ENCODE results near the gene VARS1.
A peak's percentile ranks its signal among the peaks of the same experiment; 100 is the strongest.
"Not testable (repeated sequence)": the region's sequence is repeated elsewhere in the genome, so short reads cannot be mapped to it uniquely, and the experiment has no call there.

Gene VARS1

DNA sequence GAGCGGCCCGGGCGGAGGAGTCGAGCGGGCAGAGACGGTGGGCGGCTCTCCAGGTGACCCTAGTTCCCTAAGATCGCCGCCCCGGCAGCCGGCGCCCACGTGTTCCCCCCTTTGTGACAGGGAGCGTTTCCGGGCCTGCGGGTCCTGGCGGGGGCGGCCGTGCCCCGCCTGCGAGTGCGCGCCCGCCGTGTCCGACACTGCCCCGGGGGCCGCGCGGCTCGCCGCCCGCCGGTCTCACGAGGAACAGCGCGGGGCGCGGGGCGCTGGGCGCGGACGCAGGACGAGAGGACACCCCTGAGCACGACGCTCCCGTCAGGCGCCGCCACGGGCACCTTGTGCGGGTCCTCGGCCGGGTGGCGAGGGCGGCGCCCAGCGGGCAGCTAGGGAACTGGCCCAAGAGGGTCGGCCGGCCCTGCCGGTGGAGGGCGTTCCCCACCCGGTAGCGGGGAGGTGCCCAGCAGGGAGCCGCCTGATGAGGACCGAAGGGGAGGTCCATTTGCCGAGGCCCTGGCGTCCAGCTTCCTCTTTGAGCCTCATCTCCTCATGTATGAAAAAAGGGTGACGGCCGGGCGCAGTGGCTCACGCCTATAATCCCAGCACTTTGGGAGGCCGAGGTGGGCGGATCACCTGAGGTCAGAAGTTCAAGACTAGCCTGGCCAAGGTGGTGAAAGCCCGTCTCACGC lies at the start of gene VARS1:
TSS of gene VARS1 (minus strand) at position 137 of the 683 bp plus-strand sequence. CDS start 535 bp downstream, outside the sequence.
- H3K36me3 ChIP-seq (ENCODE audit: control insufficient read depth, insufficient read depth, low read length) = peaks cover 20% of the 10 kb centered on the region
- H3K9me3 ChIP-seq (ENCODE audit: control insufficient read depth, insufficient read depth, low read length) = no peaks in the 10 kb centered on the region
- H3K4me1 ChIP-seq (ENCODE audit: control insufficient read depth, insufficient read depth, low read length) = peaks cover 6% of the 10 kb centered on the region
- no peaks in the 10 kb centered on the region for H3K27me3 ChIP-seq (ENCODE audit: control insufficient read depth, insufficient read depth, low read length)
- peak within 1 kb of the TSS; percentile 75 for H3K4me3 ChIP-seq (ENCODE audit: low read depth, low read length)
- peak within 1 kb of the TSS; percentile 82 for H3K9ac ChIP-seq (ENCODE audit: low read depth, low read length)

DNA sequence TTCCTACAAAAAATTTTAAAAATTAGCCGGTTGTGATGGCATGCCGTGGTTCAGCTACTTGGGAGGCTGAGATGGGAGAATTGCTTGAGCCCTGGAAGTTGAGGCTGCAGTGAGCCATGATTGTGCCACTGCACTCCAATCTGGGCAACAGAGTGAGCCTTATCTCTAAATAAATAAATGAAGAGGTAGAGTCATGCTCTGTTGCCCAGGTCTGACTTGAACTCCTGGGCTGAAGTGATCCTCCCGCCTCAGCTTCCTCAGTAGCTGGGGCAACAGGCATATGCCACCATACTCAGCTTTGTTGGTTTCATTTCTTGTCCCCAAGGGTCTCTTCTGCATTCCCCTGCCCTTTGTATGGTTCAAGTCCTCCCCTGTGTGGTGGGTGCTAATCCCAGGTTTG lies 49.0 kb upstream of the VARS1 start:
- H3K4me1 ChIP-seq (ENCODE audit: control insufficient read depth, insufficient read depth, low read length) = no peaks in the 10 kb centered on the region
- H3K9ac ChIP-seq (ENCODE audit: low read depth, low read length) = no peak overlapping the region
- H3K4me3 ChIP-seq (ENCODE audit: low read depth, low read length) = no peak overlapping the region
- no peaks in the 10 kb centered on the region for H3K27me3 ChIP-seq (ENCODE audit: control insufficient read depth, insufficient read depth, low read length)
- H3K9me3 ChIP-seq (ENCODE audit: control insufficient read depth, insufficient read depth, low read length) = no peaks in the 10 kb centered on the region
- H3K36me3 ChIP-seq (ENCODE audit: control insufficient read depth, insufficient read depth, low read length) = peaks cover 12% of the 10 kb centered on the region

DNA sequence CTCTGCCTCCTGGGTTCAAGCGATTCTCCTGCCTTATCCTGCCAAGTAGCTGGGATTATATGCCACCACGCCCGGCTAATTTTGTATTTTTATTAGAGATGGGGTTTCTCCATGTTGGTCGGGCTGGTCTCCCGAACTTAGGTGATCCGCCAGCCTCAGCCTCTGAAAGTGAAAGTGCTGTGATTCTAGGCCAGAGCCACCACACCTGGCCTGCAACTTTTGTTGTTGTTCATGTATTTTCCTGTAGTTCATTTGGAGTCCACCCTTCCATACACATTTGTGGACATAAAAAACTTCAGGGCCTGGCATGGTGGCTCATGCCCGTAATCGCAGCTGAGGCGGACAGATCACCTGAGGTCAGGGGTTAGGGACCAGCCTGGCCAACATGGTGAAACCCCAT lies 46.5 kb upstream of the VARS1 start:
- Histone ChIP-seq H3K9me3 (ENCODE audit: control insufficient read depth, insufficient read depth, low read length) (no peaks in the 10 kb centered on the region), H3K4me1 (ENCODE audit: control insufficient read depth, insufficient read depth, low read length) (no peaks in the 10 kb centered on the region), H3K4me3 (ENCODE audit: low read depth, low read length) (no peak overlapping the region), H3K9ac (ENCODE audit: low read depth, low read length) (no peak overlapping the region), H3K27me3 (ENCODE audit: control insufficient read depth, insufficient read depth, low read length) (no peaks in the 10 kb centered on the region), H3K36me3 (ENCODE audit: control insufficient read depth, insufficient read depth, low read length) (peaks cover 35% of the 10 kb centered on the region)

DNA sequence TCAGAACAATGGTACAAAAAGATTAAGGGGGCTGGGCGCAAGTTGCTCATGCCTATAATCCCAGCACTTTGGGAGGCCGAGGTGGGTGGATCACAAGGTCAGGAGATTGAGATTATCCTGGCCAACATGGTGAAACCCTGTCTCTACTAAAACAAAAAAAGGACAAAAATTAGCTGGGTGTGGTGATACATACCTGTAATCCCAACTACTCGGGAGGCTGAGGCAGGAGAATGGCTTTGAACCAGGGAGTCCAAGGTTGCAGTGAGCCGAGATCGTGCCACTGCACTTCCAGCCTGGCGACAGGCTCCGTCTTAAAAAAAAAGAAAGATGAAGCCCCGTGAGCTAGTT lies 44.2 kb upstream of the VARS1 start:
- not testable (repeated sequence) for H3K9me3 ChIP-seq (ENCODE audit: control insufficient read depth, insufficient read depth, low read length); H3K4me1 ChIP-seq (ENCODE audit: control insufficient read depth, insufficient read depth, low read length); H3K27me3 ChIP-seq (ENCODE audit: control insufficient read depth, insufficient read depth, low read length); H3K9ac ChIP-seq (ENCODE audit: low read depth, low read length); H3K4me3 ChIP-seq (ENCODE audit: low read depth, low read length)
- H3K36me3 ChIP-seq (ENCODE audit: control insufficient read depth, insufficient read depth, low read length) = peaks cover 50% of the 10 kb centered on the region

DNA sequence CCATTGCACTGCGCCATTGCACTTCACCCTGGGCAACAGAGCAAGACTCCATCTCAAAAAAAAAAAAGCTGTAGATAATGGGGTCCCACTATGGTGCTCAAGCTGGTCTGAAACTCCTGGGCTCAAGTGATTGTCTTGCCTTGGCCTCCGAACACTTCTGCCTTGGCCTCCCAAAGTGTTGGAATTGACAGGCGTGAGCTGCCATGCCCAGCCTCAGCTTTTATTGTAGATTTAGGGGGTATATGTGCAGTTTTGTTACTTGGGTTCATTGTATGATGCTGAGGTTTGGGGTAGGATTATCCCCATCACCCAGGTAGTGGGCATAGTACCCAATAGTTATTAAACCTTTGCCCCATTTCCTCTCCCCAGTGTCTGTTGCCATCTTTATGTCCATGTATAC lies 43.4 kb upstream of the VARS1 start:
- Histone ChIP-seq H3K4me1 (ENCODE audit: control insufficient read depth, insufficient read depth, low read length) (no peaks in the 10 kb centered on the region), H3K36me3 (ENCODE audit: control insufficient read depth, insufficient read depth, low read length) (peaks cover 50% of the 10 kb centered on the region), H3K27me3 (ENCODE audit: control insufficient read depth, insufficient read depth, low read length) (no peaks in the 10 kb centered on the region), H3K4me3 (ENCODE audit: low read depth, low read length) (no peak overlapping the region), H3K9me3 (ENCODE audit: control insufficient read depth, insufficient read depth, low read length) (no peaks in the 10 kb centered on the region), H3K9ac (ENCODE audit: low read depth, low read length) (no peak overlapping the region)

DNA sequence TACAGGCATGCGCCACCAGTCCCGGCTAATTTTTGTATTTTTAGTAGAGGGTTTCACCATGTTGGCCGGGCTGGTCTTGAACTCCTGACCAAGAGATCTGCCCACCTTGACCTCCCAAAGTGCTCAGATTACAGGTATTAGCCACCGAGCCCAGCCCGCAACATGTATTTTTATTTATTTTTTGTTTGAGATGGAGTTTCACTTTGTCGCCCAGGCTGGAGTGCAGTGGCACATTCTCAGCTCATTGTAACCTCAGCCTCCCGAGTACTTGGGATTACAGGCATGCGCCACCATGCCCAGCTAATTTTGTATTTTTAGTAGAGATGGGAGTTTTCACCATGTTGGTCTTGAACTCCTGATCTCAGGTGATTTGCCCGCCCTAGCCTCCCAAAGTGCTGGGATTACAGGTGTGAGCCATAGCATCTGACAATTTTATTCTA lies 42.6 kb upstream of the VARS1 start:
- not testable (repeated sequence) for H3K4me1 ChIP-seq (ENCODE audit: control insufficient read depth, insufficient read depth, low read length); H3K9me3 ChIP-seq (ENCODE audit: control insufficient read depth, insufficient read depth, low read length); H3K27me3 ChIP-seq (ENCODE audit: control insufficient read depth, insufficient read depth, low read length)
- peak overlapping the region; percentile 73 for H3K9ac ChIP-seq (ENCODE audit: low read depth, low read length)
- peak overlapping the region; percentile 99 for H3K4me3 ChIP-seq (ENCODE audit: low read depth, low read length)
- H3K36me3 ChIP-seq (ENCODE audit: control insufficient read depth, insufficient read depth, low read length) = peaks cover 50% of the 10 kb centered on the region

DNA sequence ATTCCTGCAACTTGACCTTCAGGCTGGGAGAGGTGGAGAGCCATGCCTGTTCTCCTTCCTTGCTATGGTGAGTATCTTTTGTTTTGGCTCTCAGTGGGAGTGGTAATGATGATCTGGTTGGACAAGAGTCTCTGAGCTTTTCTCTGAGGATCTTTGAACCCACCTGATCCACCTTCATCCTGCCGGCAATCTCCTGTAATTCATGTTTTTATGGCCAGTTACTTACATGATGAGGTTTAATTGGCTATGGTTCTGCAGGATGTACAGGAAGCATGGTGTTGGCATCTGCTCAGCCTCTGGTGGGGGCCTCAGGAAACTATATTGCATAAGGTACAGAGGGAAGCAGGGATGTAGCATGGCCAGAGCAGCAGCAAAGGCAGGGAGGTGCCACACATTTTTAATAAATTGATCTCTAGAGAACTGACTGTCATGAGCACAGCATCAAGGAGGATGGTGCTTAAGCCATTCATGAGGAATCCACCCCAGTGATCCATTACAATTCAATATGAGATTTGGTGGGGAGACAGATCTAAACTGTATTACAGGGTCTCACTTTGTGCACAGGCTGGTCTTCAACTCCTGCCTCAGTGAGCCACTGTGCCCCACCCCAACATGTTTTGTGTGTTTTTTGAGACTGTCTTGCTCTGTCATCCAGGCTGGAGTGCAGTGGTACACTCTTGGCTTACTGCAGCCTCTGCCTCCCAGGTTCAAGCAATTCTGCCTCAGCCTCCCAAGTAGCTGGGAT lies 42.0 kb upstream of the VARS1 start:
- H3K9ac ChIP-seq (ENCODE audit: low read depth, low read length) = peak overlapping the region; percentile 73
- H3K4me3 ChIP-seq (ENCODE audit: low read depth, low read length) = peak overlapping the region; percentile 99
- H3K36me3 ChIP-seq (ENCODE audit: control insufficient read depth, insufficient read depth, low read length) = peaks cover 50% of the 10 kb centered on the region
- no peaks in the 10 kb centered on the region for H3K9me3 ChIP-seq (ENCODE audit: control insufficient read depth, insufficient read depth, low read length)
- H3K27me3 ChIP-seq (ENCODE audit: control insufficient read depth, insufficient read depth, low read length) = no peaks in the 10 kb centered on the region
- no peaks in the 10 kb centered on the region for H3K4me1 ChIP-seq (ENCODE audit: control insufficient read depth, insufficient read depth, low read length)

DNA sequence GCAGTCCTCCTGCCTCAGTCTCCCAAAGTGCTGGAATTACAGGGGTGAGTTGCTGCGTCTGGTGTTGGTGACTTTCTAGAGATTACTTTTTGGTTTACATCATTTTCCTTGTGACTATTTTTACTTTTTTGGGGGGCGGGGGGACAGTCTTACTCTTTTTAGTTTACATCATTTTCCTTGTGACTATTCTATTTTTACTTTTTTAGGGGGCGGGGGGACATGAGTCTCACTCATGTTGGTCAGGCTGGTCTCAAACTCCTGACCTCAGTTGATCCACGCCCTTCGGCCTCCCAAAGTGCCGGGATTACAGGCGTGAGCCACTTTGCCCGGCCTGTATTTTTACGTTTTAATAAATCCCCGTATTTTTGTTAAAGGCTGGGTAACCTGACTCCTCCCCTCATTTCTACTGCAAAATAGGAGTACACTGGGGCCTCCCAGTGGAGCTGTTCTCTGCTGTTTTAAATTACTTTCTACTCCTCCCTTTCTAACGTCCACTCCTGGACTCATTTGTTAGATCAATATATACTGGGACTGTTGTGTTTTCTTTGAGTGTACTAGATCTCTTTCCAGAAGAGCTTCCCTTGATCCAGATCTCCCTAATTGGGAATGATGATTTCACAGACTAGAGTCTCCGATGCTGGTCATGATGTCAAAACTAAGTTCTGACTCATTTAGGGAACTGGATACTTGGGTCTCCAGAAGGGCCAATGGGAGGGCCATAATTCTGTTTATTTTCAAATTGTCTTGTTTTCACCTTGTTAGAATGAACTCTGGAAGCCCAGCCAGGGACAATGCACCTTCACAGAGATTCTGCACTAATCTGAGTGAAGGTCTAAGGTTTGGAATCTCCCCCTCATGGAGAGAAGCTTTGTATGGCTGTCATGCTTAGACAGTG lies 41.2 kb upstream of the VARS1 start:
- Histone ChIP-seq H3K27me3 (ENCODE audit: control insufficient read depth, insufficient read depth, low read length) (no peaks in the 10 kb centered on the region), H3K4me1 (ENCODE audit: control insufficient read depth, insufficient read depth, low read length) (no peaks in the 10 kb centered on the region), H3K4me3 (ENCODE audit: low read depth, low read length) (peak overlapping the region; percentile 99), H3K9me3 (ENCODE audit: control insufficient read depth, insufficient read depth, low read length) (no peaks in the 10 kb centered on the region), H3K36me3 (ENCODE audit: control insufficient read depth, insufficient read depth, low read length) (peaks cover 50% of the 10 kb centered on the region), H3K9ac (ENCODE audit: low read depth, low read length) (peak overlapping the region; percentile 99)

DNA sequence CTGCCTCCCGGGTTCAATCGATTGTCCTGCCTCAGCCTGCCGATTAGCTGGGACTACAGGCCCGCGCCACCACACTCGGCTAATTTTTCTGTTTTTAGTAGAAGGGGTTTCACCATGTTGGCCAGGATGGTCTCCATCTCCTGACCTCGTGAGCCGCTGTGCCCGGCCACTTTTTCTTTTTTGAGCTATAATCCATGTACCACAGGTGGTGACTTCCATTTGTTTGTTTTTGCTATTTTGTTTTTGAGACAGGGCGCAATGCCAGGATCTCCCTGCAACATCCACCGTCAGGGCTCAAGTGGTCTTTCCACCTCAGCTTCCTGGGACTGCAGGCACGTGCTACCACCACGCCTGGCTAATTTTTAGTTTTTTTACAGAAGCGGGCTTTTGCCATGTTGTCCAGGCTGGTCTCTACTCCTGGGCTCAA lies 40.5 kb upstream of the VARS1 start:
- no peaks in the 10 kb centered on the region for H3K27me3 ChIP-seq (ENCODE audit: control insufficient read depth, insufficient read depth, low read length)
- H3K4me1 ChIP-seq (ENCODE audit: control insufficient read depth, insufficient read depth, low read length) = no peaks in the 10 kb centered on the region
- H3K9ac ChIP-seq (ENCODE audit: low read depth, low read length) = peak overlapping the region; percentile 99
- peaks cover 50% of the 10 kb centered on the region for H3K36me3 ChIP-seq (ENCODE audit: control insufficient read depth, insufficient read depth, low read length)
- peak overlapping the region; percentile 99 for H3K4me3 ChIP-seq (ENCODE audit: low read depth, low read length)
- no peaks in the 10 kb centered on the region for H3K9me3 ChIP-seq (ENCODE audit: control insufficient read depth, insufficient read depth, low read length)

DNA sequence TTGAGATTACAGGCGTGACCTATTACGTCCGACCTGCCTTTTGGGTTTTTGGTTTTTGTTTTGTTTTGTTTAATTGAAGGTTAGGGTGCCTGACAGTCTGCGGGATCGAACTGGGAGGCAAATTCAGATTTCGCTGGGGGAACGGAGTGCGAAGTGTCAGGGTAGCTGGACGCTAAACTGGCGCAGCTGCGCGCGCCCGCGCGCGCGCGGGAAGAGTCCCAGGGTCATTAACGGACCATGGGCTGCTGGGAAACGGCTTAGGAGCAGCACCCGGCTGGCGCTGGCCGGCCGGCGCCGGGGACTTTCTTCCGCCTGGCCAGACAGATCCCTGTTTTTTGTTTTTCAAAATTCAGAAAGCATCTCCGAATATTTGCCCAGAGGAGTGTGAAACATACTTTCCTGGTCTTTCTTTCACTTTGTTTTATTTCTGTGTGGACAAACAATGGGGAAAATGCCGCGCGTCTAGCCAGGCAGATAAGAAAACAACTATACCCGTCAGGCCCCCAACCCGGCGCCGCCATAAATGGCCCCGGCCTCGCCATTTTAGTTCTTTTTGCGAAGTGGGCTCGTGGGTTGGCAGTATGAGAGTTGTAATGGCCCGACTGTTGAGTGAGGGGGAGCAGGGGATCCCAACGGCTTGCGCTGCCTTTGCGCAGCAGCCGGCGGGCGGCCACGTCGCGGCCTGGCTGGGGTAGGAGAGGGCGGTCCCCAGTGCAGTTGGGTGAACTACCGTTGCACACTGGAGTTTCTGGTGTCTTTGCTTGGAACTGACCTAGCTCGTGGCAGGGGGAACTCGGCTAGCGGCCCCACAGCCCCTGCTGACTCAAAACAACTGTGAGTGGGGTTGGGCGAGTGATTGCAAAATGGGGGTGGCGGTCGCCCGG lies 39.1 kb upstream of the VARS1 start:
- Histone ChIP-seq H3K9me3 (ENCODE audit: control insufficient read depth, insufficient read depth, low read length) (no peaks in the 10 kb centered on the region), H3K36me3 (ENCODE audit: control insufficient read depth, insufficient read depth, low read length) (peaks cover 39% of the 10 kb centered on the region), H3K4me1 (ENCODE audit: control insufficient read depth, insufficient read depth, low read length) (no peaks in the 10 kb centered on the region)

More for the DNA sequence above, 39.1 kb upstream of the VARS1 start:
- Histone ChIP-seq H3K4me3 (ENCODE audit: low read depth, low read length) (peak overlapping the region; percentile 99), H3K27me3 (ENCODE audit: control insufficient read depth, insufficient read depth, low read length) (no peaks in the 10 kb centered on the region), H3K9ac (ENCODE audit: low read depth, low read length) (peak overlapping the region; percentile 99)

Data from iPS-15b (cell line).